Osteoblast (primary cell): ENCODE data around the gene CYP4F12. TPM values are rescaled to one million over a fixed set of nuclear protein-coding genes. Genes with fewer than 3 reads are reported as not detected.

ENCODE experiments used
- DNase-seq: peaks from one replicate; pipeline ENCODE4 v3.0.0; 2011; ENCODE audit warnings: low spot score, mixed read lengths; ENCODE audit not compliant: insufficient read length; ENCODE audit errors: missing footprints
- H2AFZ ChIP-seq: 2 replicates; pipeline ENCODE4 v1.6.0; 2011; ENCODE audit warnings: mild to moderate bottlenecking, low read length
- H3K27ac ChIP-seq: 2 replicates; pipeline ENCODE4 v1.5.1; 2011; ENCODE audit warnings: mild to moderate bottlenecking, low read depth, low read length, moderate library complexity
- H3K27me3 ChIP-seq: 2 replicates; pipeline ENCODE4 v1.6.0; 2012; ENCODE audit warnings: mild to moderate bottlenecking, control low read depth, inconsistent platforms, low read length, moderate library complexity; ENCODE audit not compliant: insufficient read depth
- H3K36me3 ChIP-seq: 2 replicates; pipeline ENCODE4 v1.5.1; 2011; ENCODE audit warnings: mild to moderate bottlenecking, low read length, control low read depth, moderate library complexity; ENCODE audit not compliant: insufficient read depth
- H3K4me1 ChIP-seq: 2 replicates; pipeline ENCODE4 v1.5.1; 2011; ENCODE audit warnings: mild to moderate bottlenecking, low read length, control low read depth, moderate library complexity; ENCODE audit not compliant: insufficient read depth
- H3K4me2 ChIP-seq: 2 replicates; pipeline ENCODE4 v1.6.0; 2011; ENCODE audit warnings: mild to moderate bottlenecking, low read length; ENCODE audit not compliant: insufficient read depth
- H3K4me3 ChIP-seq: fragments of 200-600 bp; sonication (generic); 3 replicates; pipeline ENCODE4 v1.5.1; 2012; ENCODE audit warnings: mild to moderate bottlenecking, low read length, inconsistent platforms; ENCODE audit not compliant: insufficient read depth
- H3K79me2 ChIP-seq: 2 replicates; pipeline ENCODE4 v1.6.0; 2012; ENCODE audit warnings: mild to moderate bottlenecking, low read length, control low read depth, inconsistent platforms; ENCODE audit not compliant: insufficient read depth
- H3K9me3 ChIP-seq: 2 replicates; pipeline ENCODE4 v1.5.1; 2011; ENCODE audit warnings: low read depth, low read length, control low read depth
- H4K20me1 ChIP-seq: 2 replicates; pipeline ENCODE4 v1.6.0; 2012; ENCODE audit warnings: mild to moderate bottlenecking, low read length, control low read depth; ENCODE audit not compliant: insufficient read depth
- CTCF ChIP-seq: IDR thresholded peaks from 2 replicates; pipeline ENCODE4 v1.5.1; 2011; ENCODE audit warnings: mild to moderate bottlenecking, low read depth, low read length, moderate library complexity; ENCODE audit errors: extremely low read depth
- total RNA-seq: library from RNA; depleted of rRNA; stranded (reverse); fragments of >200 nt; gene quantifications from 2 replicates; pipeline ENCODE4 v1.2.3, GENCODE V29; 2012

The CYP4F12 gene
- total RNA-seq, 1 donor: not detected

DNA sequence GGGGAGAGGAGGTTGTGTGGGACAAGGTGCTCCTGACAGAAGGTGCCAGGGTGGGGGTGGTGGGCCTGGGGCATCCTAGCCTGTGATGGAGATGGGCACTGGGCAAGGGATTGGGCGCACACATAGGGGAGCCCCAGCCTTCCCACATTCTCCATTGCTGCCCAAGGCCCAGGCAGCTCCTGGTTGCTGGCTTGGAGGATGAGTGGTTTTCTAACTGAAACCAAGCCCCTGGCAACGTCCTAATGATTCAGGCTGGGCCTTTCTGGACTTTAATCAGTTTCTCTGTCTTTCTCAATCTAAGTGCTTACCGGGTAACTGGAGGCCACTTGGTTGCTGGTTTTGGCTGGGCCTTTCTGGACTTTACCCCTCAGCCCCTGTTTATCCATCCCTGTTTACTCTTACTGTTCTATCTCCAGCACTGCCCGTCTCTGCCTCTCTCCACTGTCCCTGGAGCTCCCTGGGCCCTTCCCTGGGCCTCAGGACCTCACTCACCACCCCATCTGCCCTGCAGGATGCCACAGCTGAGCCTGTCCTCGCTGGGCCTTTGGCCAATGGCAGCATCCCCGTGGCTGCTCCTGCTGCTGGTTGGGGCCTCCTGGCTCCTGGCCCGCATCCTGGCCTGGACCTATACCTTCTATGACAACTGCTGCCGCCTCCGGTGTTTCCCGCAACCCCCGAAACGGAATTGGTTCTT is 31.8 kb upstream of the CYP4F12 start:
- Histone ChIP-seq H3K36me3 (no peaks in the 10 kb centered on the region), H4K20me1 (no peaks in the 10 kb centered on the region), H3K79me2 (no peaks in the 10 kb centered on the region), H3K4me2 (no peak overlapping the region), H2AFZ (no peak overlapping the region), H3K9me3 (no peaks in the 10 kb centered on the region), H3K4me1 (no peaks in the 10 kb centered on the region), H3K27ac (no peak overlapping the region), H3K4me3 (no peak overlapping the region), H3K27me3 (no peaks in the 10 kb centered on the region)
- no peak for TF ChIP-seq CTCF
- no peak for DNase-seq

GRCh38 chr19:15641901-15642491 is 30.9 kb upstream of the CYP4F12 start:
- Histone ChIP-seq H3K4me2 (no peak overlapping the region), H2AFZ (no peak overlapping the region), H4K20me1 (no peaks in the 10 kb centered on the region), H3K27ac (no peak overlapping the region), H3K79me2 (no peaks in the 10 kb centered on the region), H3K4me1 (no peaks in the 10 kb centered on the region), H3K36me3 (no peaks in the 10 kb centered on the region), H3K4me3 (no peak overlapping the region), H3K9me3 (no peaks in the 10 kb centered on the region), H3K27me3 (no peaks in the 10 kb centered on the region)
- no peak for DNase-seq
- TF ChIP-seq CTCF: no peak

DNA sequence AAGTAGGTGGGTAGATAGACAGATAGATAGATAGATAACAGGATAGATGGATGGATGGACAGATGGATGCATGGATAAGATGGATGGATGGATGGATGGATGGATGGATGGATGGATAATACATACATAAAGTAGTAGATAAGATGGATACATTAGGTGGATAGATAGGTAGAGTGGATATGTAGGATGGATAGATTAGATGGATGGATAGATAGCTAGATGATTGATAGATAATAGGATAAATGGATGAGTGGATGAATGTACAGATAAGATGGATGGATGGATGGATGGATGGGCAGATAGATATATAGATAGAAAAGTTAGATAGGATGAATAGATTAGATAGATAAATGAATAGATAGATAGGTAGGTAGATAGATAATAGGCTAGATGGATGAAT is 30.1 kb upstream of the CYP4F12 start:
- Histone ChIP-seq H2AFZ (no peak overlapping the region), H3K79me2 (no peaks in the 10 kb centered on the region), H3K4me3 (no peak overlapping the region), H3K36me3 (no peaks in the 10 kb centered on the region), H3K9me3 (no peaks in the 10 kb centered on the region), H3K4me1 (no peaks in the 10 kb centered on the region), H3K27me3 (no peaks in the 10 kb centered on the region), H3K4me2 (no peak overlapping the region), H3K27ac (no peak overlapping the region), H4K20me1 (no peaks in the 10 kb centered on the region)
- TF ChIP-seq CTCF: no peak
- DNase-seq: no peak

GRCh38 chr19:15643387-15643786 is 29.5 kb upstream of the CYP4F12 start:
- Histone ChIP-seq H3K4me3 (no peak overlapping the region), H3K4me2 (no peak overlapping the region), H4K20me1 (no peaks in the 10 kb centered on the region), H3K27me3 (no peaks in the 10 kb centered on the region), H3K36me3 (no peaks in the 10 kb centered on the region), H3K27ac (no peak overlapping the region), H3K9me3 (no peaks in the 10 kb centered on the region), H3K4me1 (no peaks in the 10 kb centered on the region), H3K79me2 (no peaks in the 10 kb centered on the region), H2AFZ (no peak overlapping the region)
- no peak for DNase-seq
- TF ChIP-seq CTCF: no peak
